Endodermal cell (in vitro differentiated cells): Measurements from ENCODE around the gene THBD. TPM values are rescaled to one million over a fixed set of nuclear protein-coding genes. Genes with fewer than 3 reads are reported as not detected.

Experiments used
- DNase-seq: peaks from one replicate; pipeline ENCODE4 v3.0.0-alpha.2; 2017
- H3K27ac ChIP-seq: 2 replicates; pipeline ENCODE4 v1.5.1; 2013; ENCODE audit warnings: mild to moderate bottlenecking, low read depth, low read length, moderate library complexity
- H3K27me3 ChIP-seq: 2 replicates; pipeline ENCODE4 v1.6.1; 2013; ENCODE audit warnings: mild to moderate bottlenecking, low read length, moderate library complexity; ENCODE audit not compliant: insufficient read depth, control insufficient read depth, poor library complexity, severe bottlenecking
- H3K36me3 ChIP-seq: 2 replicates; pipeline ENCODE4 v1.7.0; 2013; ENCODE audit warnings: mild to moderate bottlenecking, low read length, moderate library complexity; ENCODE audit not compliant: control insufficient read depth, insufficient read depth
- H3K4me1 ChIP-seq: one replicate; pipeline ENCODE4 v1.7.0; 2013; ENCODE audit warnings: low read length; ENCODE audit not compliant: control insufficient read depth, insufficient read depth
- H3K4me3 ChIP-seq: 2 replicates; pipeline ENCODE4 v1.5.1; 2013; ENCODE audit warnings: mild to moderate bottlenecking, low read length, moderate library complexity
- H3K9ac ChIP-seq: 2 replicates; pipeline ENCODE4 v1.6.1; 2013; ENCODE audit warnings: mild to moderate bottlenecking, low read length, moderate library complexity; ENCODE audit not compliant: poor library complexity, severe bottlenecking; ENCODE audit errors: extremely low read depth
- H3K9me3 ChIP-seq: 2 replicates; pipeline ENCODE4 v1.6.1; 2013; ENCODE audit warnings: mild to moderate bottlenecking, low read length, moderate library complexity; ENCODE audit not compliant: control insufficient read depth
- H3K27ac Mint-ChIP-seq: 2 replicates; pipeline ENCODE4 v1.8.0; 2020; ENCODE audit warnings: mixed read lengths
- H3K27me3 Mint-ChIP-seq: 2 replicates; pipeline ENCODE4 v1.8.0; 2021; ENCODE audit warnings: mild to moderate bottlenecking, mixed read lengths; ENCODE audit not compliant: insufficient read depth
- H3K36me3 Mint-ChIP-seq: 2 replicates; pipeline ENCODE4 v1.8.0; 2020; ENCODE audit warnings: low read depth, mixed read lengths
- H3K4me1 Mint-ChIP-seq: 2 replicates; pipeline ENCODE4 v1.8.0; 2020; ENCODE audit warnings: mixed read lengths
- H3K4me3 Mint-ChIP-seq: 2 replicates; pipeline ENCODE4 v1.8.0; 2020; ENCODE audit warnings: mild to moderate bottlenecking, moderate library complexity, mixed read lengths
- H3K9me3 Mint-ChIP-seq: 2 replicates; pipeline ENCODE4 v1.8.0; 2020; ENCODE audit warnings: mild to moderate bottlenecking, mixed read lengths
- CTCF ChIP-seq: fragments of 200-600 bp; sonication (generic); conservative IDR thresholded peaks from 2 replicates; pipeline ENCODE4 v1.5.0; 2021; ENCODE audit warnings: antibody characterized with exemption, mild to moderate bottlenecking
- WGBS, 2 experiments: methylation state at CpG; one replicate each; pipeline versions ENCODE4 v1.1.5 to v1.1.7; 2013; ENCODE audit warnings: missing lambda C conversion rate in 2 of 2, mixed read lengths in 1 of 2; ENCODE audit not compliant: insufficient coverage in 1 of 2, insufficient read length in 1 of 2; 5-methylcytosine and 5-hydroxymethylcytosine counted together
- total RNA-seq, 2 donors: library from RNA; stranded (reverse); fragmentation: NEBNext Ultra II Directional in 1 of 2; extraction: Animal tissue kit (Norgen Biotek cat#: 25700) in 1 of 2; gene quantifications; 2 replicates in 1 of 2; 3 replicates in 1 of 2; pipeline ENCODE4 v1.2.1, GENCODE V29; 2021

The THBD gene
- total RNA-seq, 2 donors from 2014 or later: 1.2 to 2.0 TPM

- WGBS, 2 experiments: 91 to 100% methylated on average over 2 to 3 of the region's 4 CpGs
- Mint-ChIP-seq H3K4me1 (peaks cover 14% of the 10 kb centered on the region), H3K27me3 (no peaks in the 10 kb centered on the region), H3K27ac (no peak overlapping the region), H3K9me3 (no peaks in the 10 kb centered on the region), H3K36me3 (no peaks in the 10 kb centered on the region), H3K4me3 (no peak overlapping the region)
- H3K36me3 ChIP-seq: no peaks in the 10 kb centered on the region
- no peaks in the 10 kb centered on the region for H3K9me3 ChIP-seq
- H3K9ac ChIP-seq: no peak overlapping the region
- H3K4me1 ChIP-seq: peaks cover 12% of the 10 kb centered on the region
- no peak overlapping the region for H3K27ac ChIP-seq
- no peaks in the 10 kb centered on the region for H3K27me3 ChIP-seq
- no peak for DNase-seq
- H3K4me3 ChIP-seq: no peak overlapping the region
- TF ChIP-seq CTCF: no peak
Measured at GRCh38 chr20:23090878-23091277, 41.4 kb upstream of the THBD start.

GRCh38 chr20:23090147-23090546 lies 40.7 kb upstream of the THBD start:
- no peaks in the 10 kb centered on the region for H3K36me3 ChIP-seq
- no peak overlapping the region for H3K4me3 ChIP-seq
- peak; percentile 79 for DNase-seq
- peaks cover 12% of the 10 kb centered on the region for H3K4me1 ChIP-seq
- no peak overlapping the region for H3K27ac ChIP-seq
- Mint-ChIP-seq H3K27ac (no peak overlapping the region), H3K4me1 (peaks cover 14% of the 10 kb centered on the region), H3K9me3 (no peaks in the 10 kb centered on the region), H3K4me3 (no peak overlapping the region), H3K27me3 (no peaks in the 10 kb centered on the region), H3K36me3 (no peaks in the 10 kb centered on the region)
- peak; percentile 66 for TF ChIP-seq CTCF
- WGBS, 2 experiments: 81 to 90% methylated on average over 2 to 6 of the region's 6 CpGs
- H3K9ac ChIP-seq: no peak overlapping the region
- no peaks in the 10 kb centered on the region for H3K9me3 ChIP-seq
- H3K27me3 ChIP-seq: no peaks in the 10 kb centered on the region

- H3K4me3 Mint-ChIP-seq: no peak overlapping the region
- H3K4me3 ChIP-seq: no peak overlapping the region
- no peak overlapping the region for H3K27ac ChIP-seq
- H3K9me3 Mint-ChIP-seq: no peaks in the 10 kb centered on the region
- no peak for TF ChIP-seq CTCF
- H3K36me3 ChIP-seq: no peaks in the 10 kb centered on the region
- no peaks in the 10 kb centered on the region for H3K27me3 Mint-ChIP-seq
- no peak overlapping the region for H3K9ac ChIP-seq
- no peaks in the 10 kb centered on the region for H3K27me3 ChIP-seq
- DNase-seq: no peak
- 92 to 93% methylated on average over 2 to 8 of the region's 8 CpGs for WGBS, 2 experiments
- no peaks in the 10 kb centered on the region for H3K36me3 Mint-ChIP-seq
- peaks cover 14% of the 10 kb centered on the region for H3K4me1 Mint-ChIP-seq
- H3K4me1 ChIP-seq: peaks cover 12% of the 10 kb centered on the region
- no peaks in the 10 kb centered on the region for H3K9me3 ChIP-seq
- H3K27ac Mint-ChIP-seq: no peak overlapping the region
Measured at GRCh38 chr20:23088866-23089265, 39.4 kb upstream of the THBD start.
